ENCODE data around the gene CNOT6. TPM values are rescaled to one million over a fixed set of nuclear protein-coding genes. Genes with fewer than 3 reads are reported as not detected.

CNOT6 gene
- total RNA-seq, 1 experiment from 2014 or later = 59.1 TPM

DNA sequence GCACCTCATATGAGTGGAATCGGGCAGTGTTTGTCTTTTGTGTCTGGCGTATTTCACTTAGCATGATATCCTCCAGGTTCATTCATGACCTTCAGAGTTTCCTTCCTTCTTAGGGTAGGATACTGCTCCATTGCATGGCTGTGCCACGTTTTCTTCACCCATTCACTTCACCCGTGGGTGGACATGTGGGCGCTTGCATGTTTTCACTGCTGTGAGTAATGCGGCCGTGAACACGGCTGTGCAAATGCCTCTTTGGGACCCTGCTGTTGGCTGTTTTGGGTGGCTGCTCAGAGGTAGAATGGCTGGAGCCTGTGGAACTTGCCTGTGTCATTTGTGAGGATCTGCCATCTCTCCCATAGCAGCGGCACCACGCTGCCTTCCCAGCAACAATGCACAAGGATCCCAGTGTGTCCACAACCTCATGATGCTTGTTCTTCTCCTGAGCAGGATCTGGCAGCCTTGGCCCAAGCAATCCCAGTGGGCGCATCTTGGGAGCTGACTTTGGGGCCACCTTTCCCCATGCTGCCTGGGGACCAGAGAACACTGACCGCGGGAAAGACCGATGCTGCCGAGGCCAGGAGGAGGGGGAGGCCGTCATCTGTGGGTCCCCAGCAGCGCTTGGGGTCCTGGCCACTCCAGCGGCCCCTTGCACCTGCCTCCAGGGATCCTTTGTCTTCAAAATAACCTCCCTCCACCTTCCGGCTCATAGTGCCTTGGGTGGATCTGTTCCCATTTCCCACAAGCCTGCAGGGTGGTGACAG, 99.4 kb downstream of the CNOT6 start:
- no TSS peak for BruUV-seq (replicated peaks)
- no peaks in the 10 kb centered on the region for H3K27me3 ChIP-seq (ENCODE audit: insufficient read depth, low read length)
- no peaks in the 10 kb centered on the region for H3K9me2 ChIP-seq (ENCODE audit: insufficient read depth)
- H4K20me1 ChIP-seq (ENCODE audit: insufficient read depth) = no peaks in the 10 kb centered on the region
- H3K4me1 ChIP-seq (ENCODE audit: control insufficient read depth in 1 of 2, insufficient read depth in 2 of 2, low read length in 2 of 2) = no peaks in the 10 kb centered on the region
- no peak overlapping the region for H3K4me2 ChIP-seq (ENCODE audit: low read length)
- POLR2A ChIA-PET = no interaction called here
- RAD21 ChIA-PET (ENCODE audit: low non-redundant PET in 1 of 2, low total read pairs in 2 of 2, uncharacterized antibody in 2 of 2, unreplicated experiment in 2 of 2) = no interaction called here
- DNase-seq (ENCODE audit: low read depth, low spot score) (no peak), ATAC-seq (no peak)
- intact Hi-C loops (cut with micrococcal nuclease) = no loop called here
- H3K9me3 ChIP-seq (ENCODE audit: control insufficient read depth in 1 of 2, insufficient read depth in 1 of 2, low read depth in 1 of 2, low read length in 2 of 2) = no peaks in the 10 kb centered on the region
- H3K36me3 ChIP-seq (ENCODE audit: control insufficient read depth in 1 of 2, insufficient read depth in 2 of 2, low read length in 2 of 2) = no peaks in the 10 kb centered on the region
- no peak overlapping the region for H3K9ac ChIP-seq (ENCODE audit: low read length)
- TF ChIP-seq SIN3A (IDR thresholded peaks at IDR 0.05; ENCODE audit: low read depth) = no peak
- H2AFZ ChIP-seq (ENCODE audit: low read depth, low read length, poor library complexity, severe bottlenecking) = no peak overlapping the region
- CTCF ChIA-PET = no interaction called here
- H3K4me3 ChIP-seq (replicated peaks in 1 of 2; ENCODE audit: low read depth in 1 of 2, low read length in 2 of 2) = no peak overlapping the region
- no peak overlapping the region for H3K27ac ChIP-seq (ENCODE audit: low read depth, low read length)
- no peaks in the 10 kb centered on the region for H3K79me2 ChIP-seq (ENCODE audit: insufficient read depth, low read length)

DNA sequence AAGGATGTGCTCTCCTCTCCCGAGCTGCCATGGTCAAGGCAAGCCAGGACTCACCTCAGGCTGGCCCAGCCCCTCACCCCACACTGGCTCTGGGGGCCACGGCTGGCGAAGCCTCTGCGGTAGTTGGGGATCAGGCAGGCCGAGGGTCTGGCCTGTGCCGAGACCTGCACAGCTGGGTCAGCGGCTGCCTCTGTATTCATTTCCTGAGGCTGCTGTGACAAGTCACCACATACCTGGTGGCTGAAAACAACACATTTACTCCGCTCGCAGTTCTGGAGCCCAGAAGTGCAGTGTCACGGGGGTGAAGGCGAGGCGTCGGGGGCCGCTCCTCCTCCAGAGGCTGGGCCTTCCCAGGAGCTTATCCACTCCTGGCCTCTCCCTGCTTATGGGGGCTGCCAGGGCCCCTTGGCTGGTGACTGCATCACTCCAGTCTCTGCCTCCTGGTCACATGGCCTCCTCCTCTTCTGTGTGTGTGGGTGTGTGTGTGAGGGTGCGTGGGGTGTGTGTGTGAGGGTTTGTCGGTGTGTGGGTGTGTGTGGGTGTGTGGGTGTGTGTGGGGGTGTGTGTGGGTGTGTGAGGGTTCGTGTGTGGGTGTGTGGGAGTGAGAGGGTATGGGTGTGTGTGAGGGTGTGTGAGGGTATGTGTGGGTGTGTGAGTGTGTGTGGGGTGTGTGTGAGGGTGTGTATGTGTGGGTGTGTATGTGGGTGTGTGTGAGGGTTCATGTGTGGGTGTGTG, 100.3 kb downstream of the CNOT6 start:
- H3K79me2 ChIP-seq (ENCODE audit: insufficient read depth, low read length) = no peaks in the 10 kb centered on the region
- CTCF ChIA-PET = no interaction called here
- H3K4me2 ChIP-seq (ENCODE audit: low read length) = no peak overlapping the region
- H3K27ac ChIP-seq (ENCODE audit: low read depth, low read length) = no peak overlapping the region
- DNase-seq (ENCODE audit: low read depth, low spot score) (no peak), ATAC-seq (no peak; the same call in 1 of the 2 replicates)
- RAD21 ChIA-PET (ENCODE audit: low non-redundant PET in 1 of 2, low total read pairs in 2 of 2, uncharacterized antibody in 2 of 2, unreplicated experiment in 2 of 2) = no interaction called here
- no peaks in the 10 kb centered on the region for H3K4me1 ChIP-seq (ENCODE audit: control insufficient read depth in 1 of 2, insufficient read depth in 2 of 2, low read length in 2 of 2)
- H3K27me3 ChIP-seq (ENCODE audit: insufficient read depth, low read length) = no peaks in the 10 kb centered on the region
- H4K20me1 ChIP-seq (ENCODE audit: insufficient read depth) = no peaks in the 10 kb centered on the region
- POLR2A ChIA-PET = no interaction called here
- no peak overlapping the region for H2AFZ ChIP-seq (ENCODE audit: low read depth, low read length, poor library complexity, severe bottlenecking)
- H3K9ac ChIP-seq (ENCODE audit: low read length) = no peak overlapping the region
- TF ChIP-seq SIN3A (IDR thresholded peaks at IDR 0.05; ENCODE audit: low read depth) (no peak), EZH2phosphoT487 (IDR thresholded peaks at IDR 0.05; ENCODE audit: borderline replicate concordance) (no peak), CEBPB (IDR thresholded peaks at IDR 0.05; ENCODE audit: low read depth) (no peak), POLR2AphosphoS5 (IDR thresholded peaks at IDR 0.05; ENCODE audit: low read depth, low read length) (no peak), RAD21 (IDR thresholded peaks at IDR 0.05; ENCODE audit: low read depth) (no peak), ZFX (IDR thresholded peaks at IDR 0.05) (no peak), ELF1 (IDR thresholded peaks at IDR 0.05; ENCODE audit: borderline replicate concordance, low read depth) (no peak), SP1 (IDR thresholded peaks at IDR 0.05; ENCODE audit: low read depth) (no peak), ZNF274 (IDR thresholded peaks at IDR 0.05; ENCODE audit: low read depth, low read length) (no peak)
- TF ChIP-seq, protein P1, sequence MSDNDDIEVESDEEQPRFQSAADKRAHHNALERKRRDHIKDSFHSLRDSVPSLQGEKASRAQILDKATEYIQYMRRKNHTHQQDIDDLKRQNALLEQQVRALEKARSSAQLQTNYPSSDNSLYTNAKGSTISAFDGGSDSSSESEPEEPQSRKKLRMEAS (IDR thresholded peaks at IDR 0.05) = no peak
- TF ChIP-seq, protein P2, sequence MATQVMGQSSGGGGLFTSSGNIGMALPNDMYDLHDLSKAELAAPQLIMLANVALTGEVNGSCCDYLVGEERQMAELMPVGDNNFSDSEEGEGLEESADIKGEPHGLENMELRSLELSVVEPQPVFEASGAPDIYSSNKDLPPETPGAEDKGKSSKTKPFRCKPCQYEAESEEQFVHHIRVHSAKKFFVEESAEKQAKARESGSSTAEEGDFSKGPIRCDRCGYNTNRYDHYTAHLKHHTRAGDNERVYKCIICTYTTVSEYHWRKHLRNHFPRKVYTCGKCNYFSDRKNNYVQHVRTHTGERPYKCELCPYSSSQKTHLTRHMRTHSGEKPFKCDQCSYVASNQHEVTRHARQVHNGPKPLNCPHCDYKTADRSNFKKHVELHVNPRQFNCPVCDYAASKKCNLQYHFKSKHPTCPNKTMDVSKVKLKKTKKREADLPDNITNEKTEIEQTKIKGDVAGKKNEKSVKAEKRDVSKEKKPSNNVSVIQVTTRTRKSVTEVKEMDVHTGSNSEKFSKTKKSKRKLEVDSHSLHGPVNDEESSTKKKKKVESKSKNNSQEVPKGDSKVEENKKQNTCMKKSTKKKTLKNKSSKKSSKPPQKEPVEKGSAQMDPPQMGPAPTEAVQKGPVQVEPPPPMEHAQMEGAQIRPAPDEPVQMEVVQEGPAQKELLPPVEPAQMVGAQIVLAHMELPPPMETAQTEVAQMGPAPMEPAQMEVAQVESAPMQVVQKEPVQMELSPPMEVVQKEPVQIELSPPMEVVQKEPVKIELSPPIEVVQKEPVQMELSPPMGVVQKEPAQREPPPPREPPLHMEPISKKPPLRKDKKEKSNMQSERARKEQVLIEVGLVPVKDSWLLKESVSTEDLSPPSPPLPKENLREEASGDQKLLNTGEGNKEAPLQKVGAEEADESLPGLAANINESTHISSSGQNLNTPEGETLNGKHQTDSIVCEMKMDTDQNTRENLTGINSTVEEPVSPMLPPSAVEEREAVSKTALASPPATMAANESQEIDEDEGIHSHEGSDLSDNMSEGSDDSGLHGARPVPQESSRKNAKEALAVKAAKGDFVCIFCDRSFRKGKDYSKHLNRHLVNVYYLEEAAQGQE (IDR thresholded peaks at IDR 0.05; ENCODE audit: low read depth) = no peak
- TF ChIP-seq, protein P3, sequence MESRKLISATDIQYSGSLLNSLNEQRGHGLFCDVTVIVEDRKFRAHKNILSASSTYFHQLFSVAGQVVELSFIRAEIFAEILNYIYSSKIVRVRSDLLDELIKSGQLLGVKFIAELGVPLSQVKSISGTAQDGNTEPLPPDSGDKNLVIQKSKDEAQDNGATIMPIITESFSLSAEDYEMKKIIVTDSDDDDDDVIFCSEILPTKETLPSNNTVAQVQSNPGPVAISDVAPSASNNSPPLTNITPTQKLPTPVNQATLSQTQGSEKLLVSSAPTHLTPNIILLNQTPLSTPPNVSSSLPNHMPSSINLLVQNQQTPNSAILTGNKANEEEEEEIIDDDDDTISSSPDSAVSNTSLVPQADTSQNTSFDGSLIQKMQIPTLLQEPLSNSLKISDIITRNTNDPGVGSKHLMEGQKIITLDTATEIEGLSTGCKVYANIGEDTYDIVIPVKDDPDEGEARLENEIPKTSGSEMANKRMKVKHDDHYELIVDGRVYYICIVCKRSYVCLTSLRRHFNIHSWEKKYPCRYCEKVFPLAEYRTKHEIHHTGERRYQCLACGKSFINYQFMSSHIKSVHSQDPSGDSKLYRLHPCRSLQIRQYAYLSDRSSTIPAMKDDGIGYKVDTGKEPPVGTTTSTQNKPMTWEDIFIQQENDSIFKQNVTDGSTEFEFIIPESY (IDR thresholded peaks at IDR 0.05; ENCODE audit: extremely low read depth, insufficient replicate concordance, low read length) = no peak
- TF ChIP-seq, protein P4, sequence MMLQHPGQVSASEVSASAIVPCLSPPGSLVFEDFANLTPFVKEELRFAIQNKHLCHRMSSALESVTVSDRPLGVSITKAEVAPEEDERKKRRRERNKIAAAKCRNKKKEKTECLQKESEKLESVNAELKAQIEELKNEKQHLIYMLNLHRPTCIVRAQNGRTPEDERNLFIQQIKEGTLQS (IDR thresholded peaks at IDR 0.05) = no peak
- no peaks in the 10 kb centered on the region for H3K36me3 ChIP-seq (ENCODE audit: control insufficient read depth in 1 of 2, insufficient read depth in 2 of 2, low read length in 2 of 2)
- BruUV-seq (replicated peaks) = no TSS peak
- no peaks in the 10 kb centered on the region for H3K9me2 ChIP-seq (ENCODE audit: insufficient read depth)
- no peaks in the 10 kb centered on the region for H3K9me3 ChIP-seq (ENCODE audit: control insufficient read depth in 1 of 2, insufficient read depth in 1 of 2, low read depth in 1 of 2, low read length in 2 of 2)
- intact Hi-C loops (cut with micrococcal nuclease) = no loop called here
- no peak overlapping the region for H3K4me3 ChIP-seq (replicated peaks in 1 of 2; ENCODE audit: low read depth in 1 of 2, low read length in 2 of 2)

All from HCT116 (cell line).